ENCODE data around the gene NAA80.

Gene NAA80

DNA sequence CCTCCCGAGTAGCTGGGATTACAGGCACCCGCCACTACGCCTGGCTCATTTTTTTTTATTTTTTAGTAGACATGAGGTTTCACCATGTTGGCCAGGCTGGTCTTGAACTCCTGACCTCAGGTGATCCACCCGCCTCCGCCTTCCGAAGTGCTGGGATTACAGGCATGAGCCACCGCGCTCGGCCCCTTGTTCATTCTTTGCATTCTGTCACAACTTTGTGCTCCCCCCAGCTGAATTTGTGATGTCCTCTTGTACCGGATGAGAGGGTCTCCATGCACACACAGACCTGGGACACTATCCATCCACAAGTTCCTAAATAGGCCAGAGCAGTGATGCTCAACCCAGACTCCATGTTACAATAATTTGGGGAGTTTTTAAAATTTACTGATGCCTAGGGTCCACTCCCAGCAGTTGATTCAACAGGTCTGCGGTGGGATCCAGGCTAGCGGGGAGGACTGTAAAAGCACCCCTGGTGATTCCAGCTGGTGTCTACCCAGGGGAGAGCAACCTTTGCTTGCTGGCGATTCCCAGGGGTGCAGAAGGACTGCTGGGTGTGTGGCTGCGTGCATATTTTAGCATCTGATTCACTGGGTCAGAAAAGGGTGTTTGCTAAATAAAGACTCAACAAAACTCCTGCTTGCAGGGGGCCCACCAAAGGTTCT lies 40.4 kb upstream of the NAA80 start:
- Histone ChIP-seq H3K36me3 (peaks cover 17% of the 10 kb centered on the region), H3K9me3 (ENCODE audit: severe bottlenecking) (no peaks in the 10 kb centered on the region), H3K27ac (no peak overlapping the region), H3K4me3 (ENCODE audit: low read depth, low read length) (no peak overlapping the region), H3K27me3 (ENCODE audit: insufficient read depth, low read depth, severe bottlenecking) (no peaks in the 10 kb centered on the region)
- no peak for DNase-seq
- TF ChIP-seq CTCF (IDR thresholded peaks at IDR 0.05; ENCODE audit: low read depth, low read length) = no peak

GRCh38 chr3:50338965-50339364 lies 39.8 kb upstream of the NAA80 start:
- no peak for DNase-seq
- TF ChIP-seq CTCF (IDR thresholded peaks at IDR 0.05; ENCODE audit: low read depth, low read length) = no peak
- Histone ChIP-seq H3K27ac (no peak overlapping the region; the same call in 1 of the 2 replicates), H3K36me3 (peaks cover 23% of the 10 kb centered on the region), H3K4me3 (ENCODE audit: low read depth, low read length) (no peak overlapping the region), H3K27me3 (ENCODE audit: insufficient read depth, low read depth, severe bottlenecking) (no peaks in the 10 kb centered on the region), H3K9me3 (ENCODE audit: severe bottlenecking) (no peaks in the 10 kb centered on the region)

- Histone ChIP-seq H3K27ac (peak overlapping the region; percentile 93), H3K4me3 (ENCODE audit: low read depth, low read length) (peak overlapping the region; percentile 79), H3K9me3 (ENCODE audit: severe bottlenecking) (no peaks in the 10 kb centered on the region), H3K36me3 (peaks cover 39% of the 10 kb centered on the region), H3K27me3 (ENCODE audit: insufficient read depth, low read depth, severe bottlenecking) (no peaks in the 10 kb centered on the region)
- DNase-seq = peak; percentile 100
- no peak for TF ChIP-seq CTCF (IDR thresholded peaks at IDR 0.05; ENCODE audit: low read depth, low read length)
Observed at GRCh38 chr3:50337175-50337861, 38.1 kb upstream of the NAA80 start.

DNA sequence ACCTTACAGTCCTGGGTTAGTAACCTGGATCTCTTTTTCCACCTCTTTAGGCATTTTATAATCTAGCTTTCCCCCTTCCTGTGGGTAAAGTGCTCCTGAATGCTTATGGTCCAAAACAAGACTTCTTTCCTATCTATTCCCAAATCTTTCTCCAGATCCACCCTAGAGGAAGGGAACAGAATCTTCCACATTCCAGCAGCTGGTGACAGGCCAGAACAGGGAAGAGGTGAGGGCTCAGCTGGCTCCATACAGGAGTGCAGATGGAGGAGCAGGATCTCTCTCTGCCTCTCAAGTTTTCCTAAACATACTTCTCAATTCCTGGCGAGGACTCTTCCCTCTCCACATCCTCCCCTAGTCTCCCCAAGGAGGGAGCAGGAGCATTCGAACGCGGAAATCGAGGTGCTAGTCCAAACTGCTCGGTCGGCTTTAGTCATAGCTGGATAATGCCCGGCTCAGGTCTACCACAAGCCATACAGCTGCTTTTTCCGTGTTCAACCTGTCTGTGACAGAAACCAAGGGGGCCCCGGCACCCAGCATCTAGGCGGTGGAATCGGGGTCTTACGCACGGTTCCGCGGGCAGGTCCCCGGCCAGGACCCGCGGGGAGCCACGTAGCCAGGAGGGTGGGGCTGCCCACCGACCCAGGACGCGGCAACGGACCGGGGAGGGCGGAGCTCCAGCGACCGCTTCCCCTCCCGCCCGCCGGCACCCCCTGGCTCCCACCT lies 37.4 kb upstream of the NAA80 start:
- Histone ChIP-seq H3K27me3 (ENCODE audit: insufficient read depth, low read depth, severe bottlenecking) (no peaks in the 10 kb centered on the region), H3K27ac (peak overlapping the region; percentile 93), H3K36me3 (peaks cover 46% of the 10 kb centered on the region), H3K4me3 (ENCODE audit: low read depth, low read length) (peak overlapping the region; percentile 79), H3K9me3 (ENCODE audit: severe bottlenecking) (no peaks in the 10 kb centered on the region)
- TF ChIP-seq CTCF (IDR thresholded peaks at IDR 0.05; ENCODE audit: low read depth, low read length) = no peak
- DNase-seq = no peak

GRCh38 chr3:50334339-50335075 lies 35.3 kb upstream of the NAA80 start:
- Histone ChIP-seq H3K27me3 (ENCODE audit: insufficient read depth, low read depth, severe bottlenecking) (no peaks in the 10 kb centered on the region), H3K27ac (no peak overlapping the region), H3K36me3 (peaks cover 67% of the 10 kb centered on the region), H3K9me3 (ENCODE audit: severe bottlenecking) (no peaks in the 10 kb centered on the region), H3K4me3 (ENCODE audit: low read depth, low read length) (no peak overlapping the region)
- DNase-seq = no peak
- TF ChIP-seq CTCF (IDR thresholded peaks at IDR 0.05; ENCODE audit: low read depth, low read length) = no peak

Data from WERI-Rb-1 (cell line).